NCI-H774 (cell line): Measurements from ENCODE around the gene PWP1.

Experiments used
- DNase-seq: peaks from one replicate; lab custom pipeline; 2025; lab: John Stamatoyannopoulos, UW

PWP1 gene

GRCh38 chr12:107685360-107686248, at the start of gene PWP1:
Gene PWP1 (plus strand): TSS chr12:107685799. CDS start chr12:107685900, 101 bp downstream.
- DNase-seq = peak; percentile 97

GRCh38 chr12:107641154-107641553, 44.4 kb upstream of the PWP1 start:
- no peak for DNase-seq

GRCh38 chr12:107642240-107642639, 43.4 kb upstream of the PWP1 start:
- DNase-seq = no peak

DNA sequence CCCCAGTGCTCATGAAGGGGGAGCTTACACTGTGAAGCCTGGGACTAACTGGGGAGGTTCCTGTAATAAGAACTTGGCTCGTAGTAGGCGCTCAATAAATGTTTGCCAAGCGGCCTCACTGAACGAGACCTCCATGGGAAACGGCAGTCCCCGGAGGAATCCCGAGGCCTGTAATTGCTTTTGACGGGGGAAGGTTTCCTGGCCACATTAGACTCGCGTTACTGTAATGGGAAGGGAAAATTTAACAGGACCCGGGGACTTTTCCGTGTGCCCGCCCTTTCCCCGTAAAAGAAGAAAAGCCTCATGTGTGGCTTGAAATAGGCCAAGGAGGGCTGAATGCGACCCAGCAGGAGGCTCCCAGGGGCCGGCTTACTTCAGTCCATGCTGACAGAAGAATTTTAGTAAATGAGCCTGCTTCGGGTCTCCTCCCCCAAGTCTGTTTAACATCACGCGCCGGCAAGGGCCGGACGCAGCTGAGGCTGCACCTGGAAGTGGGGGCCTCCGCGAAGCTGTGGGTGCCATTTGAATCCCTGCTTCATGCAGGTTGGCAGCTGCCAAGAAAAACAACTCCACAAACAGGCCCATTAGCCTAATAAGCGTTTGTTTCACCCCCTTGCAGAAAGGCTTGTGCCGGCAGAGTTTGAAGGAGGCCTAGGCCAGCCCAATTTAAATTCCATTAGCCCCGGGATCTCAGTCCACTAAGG, 39.8 kb upstream of the PWP1 start:
- DNase-seq = peak; percentile 69

- DNase-seq = peak; percentile 15
Observed at GRCh38 chr12:107646436-107646835, 39.2 kb upstream of the PWP1 start.

GRCh38 chr12:107649661-107650061, 35.9 kb upstream of the PWP1 start:
- no peak for DNase-seq

GRCh38 chr12:107650977-107651376, 34.6 kb upstream of the PWP1 start:
- DNase-seq = no peak

DNA sequence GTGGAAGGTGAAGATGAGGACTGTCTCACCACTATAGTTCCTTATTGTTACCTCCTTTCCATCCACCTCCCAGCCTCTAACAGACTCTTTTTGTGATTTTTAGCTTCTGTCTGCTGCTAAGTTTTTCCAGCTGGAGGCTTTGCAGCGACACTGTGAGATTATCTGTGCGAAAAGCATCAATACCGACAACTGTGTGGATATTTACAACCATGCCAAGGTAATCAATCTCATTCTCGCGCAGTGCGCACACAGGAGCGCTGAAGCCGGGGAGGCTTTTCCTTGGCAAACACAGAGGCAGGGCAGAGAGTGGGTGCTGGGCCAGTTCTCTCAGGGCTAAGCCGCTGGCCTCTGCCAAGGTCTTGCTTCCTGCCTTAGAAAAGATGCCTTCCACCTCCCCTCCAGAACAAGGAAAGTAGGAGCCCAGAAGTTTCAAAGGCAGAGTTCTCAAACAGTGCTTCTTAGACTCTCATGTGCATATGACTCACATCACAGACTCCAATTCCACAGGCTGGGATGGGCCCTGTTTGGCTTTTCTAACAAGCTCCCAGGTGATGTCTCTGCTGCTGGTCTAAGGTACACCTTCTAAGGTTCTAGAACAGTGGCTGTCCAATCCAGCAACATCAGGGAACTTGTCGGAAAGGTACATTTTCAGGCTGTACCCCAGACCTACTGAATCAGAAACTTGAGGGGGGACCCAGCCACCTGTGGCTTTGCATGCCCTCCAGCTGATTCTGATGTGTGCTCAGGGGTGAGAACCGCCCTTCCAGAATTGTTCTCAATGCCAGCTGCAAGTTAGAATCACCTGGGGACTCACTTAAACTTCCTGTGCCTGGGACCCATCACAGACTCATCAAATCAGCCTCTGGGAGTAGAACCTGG, 33.8 kb upstream of the PWP1 start:
- no peak for DNase-seq

DNA sequence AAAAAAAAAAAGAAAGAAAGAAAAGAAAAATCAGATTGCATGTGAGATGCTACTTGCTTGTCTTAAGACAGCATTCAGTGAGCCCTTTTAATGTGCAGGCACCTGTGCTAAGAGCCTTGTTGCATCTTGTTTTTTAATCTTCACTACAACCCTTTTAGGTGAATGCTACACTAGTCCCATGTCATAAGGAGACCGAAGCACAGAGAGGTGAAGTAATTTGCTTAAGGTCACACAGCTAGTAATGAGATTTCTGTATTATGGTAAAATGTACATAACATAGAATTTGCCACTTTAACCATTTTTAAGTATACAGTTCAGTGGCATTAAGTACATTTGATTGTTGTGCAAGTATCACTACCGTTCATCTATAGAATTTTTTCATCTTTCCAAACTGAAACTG, 32.1 kb upstream of the PWP1 start:
- no peak for DNase-seq

DNA sequence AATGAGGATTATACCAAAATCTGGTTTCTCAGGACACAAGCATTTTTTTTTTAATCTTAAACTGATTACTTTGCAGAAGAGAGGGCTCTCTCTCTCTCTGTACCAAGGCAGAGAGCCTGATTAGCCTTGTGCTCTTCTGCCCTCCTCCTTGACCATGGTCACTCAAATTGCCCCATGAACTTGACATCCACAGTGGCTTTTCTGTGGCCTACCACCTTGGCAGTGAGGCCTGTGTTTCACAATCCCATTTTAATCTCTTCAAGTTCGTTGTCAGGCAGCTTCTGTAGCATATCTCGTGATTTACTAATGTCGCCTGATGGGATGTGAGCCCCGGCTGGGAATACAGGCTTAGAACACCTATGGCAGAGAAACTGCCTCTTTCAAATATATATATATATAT, 30.7 kb upstream of the PWP1 start:
- DNase-seq = no peak

DNA sequence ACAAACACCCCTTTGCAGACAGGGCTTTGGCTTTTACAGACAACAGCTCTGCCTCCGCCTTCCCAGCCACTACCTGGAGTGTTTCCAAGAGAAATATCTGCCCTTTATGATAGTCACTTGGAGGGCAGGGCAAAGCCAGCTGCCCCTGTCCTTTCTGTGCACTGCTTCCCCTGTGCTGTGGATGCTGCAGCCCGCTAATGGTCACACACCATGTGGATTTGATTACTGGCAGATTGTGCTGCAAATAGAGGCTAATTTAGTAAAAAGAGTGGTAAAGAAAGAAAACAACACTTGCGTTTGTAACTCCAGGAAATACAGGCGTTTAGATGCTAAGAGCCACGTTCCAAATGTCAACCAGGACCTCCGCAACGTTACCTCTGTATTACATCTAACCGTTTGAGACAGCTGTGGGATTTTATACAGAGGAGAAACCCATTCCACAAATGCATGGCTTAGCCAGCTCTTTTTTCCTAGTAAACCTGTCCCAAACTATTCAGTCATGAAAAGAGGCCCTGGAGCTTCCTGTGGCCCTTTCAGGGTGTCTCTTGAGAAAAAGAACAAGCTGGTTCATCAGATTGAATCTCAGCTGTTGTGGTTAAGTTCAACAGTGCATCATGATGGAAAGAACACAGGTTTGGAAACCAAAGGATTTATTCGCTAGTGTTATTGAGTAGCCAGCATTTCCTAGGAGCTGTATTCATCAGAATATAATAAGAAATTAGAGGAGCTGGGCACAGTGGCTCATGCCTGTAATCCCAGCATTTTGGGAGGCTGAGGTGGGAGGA, 30.1 kb upstream of the PWP1 start:
- DNase-seq = no peak

- DNase-seq = no peak
Observed at GRCh38 chr12:107656302-107656701, 29.3 kb upstream of the PWP1 start.

DNA sequence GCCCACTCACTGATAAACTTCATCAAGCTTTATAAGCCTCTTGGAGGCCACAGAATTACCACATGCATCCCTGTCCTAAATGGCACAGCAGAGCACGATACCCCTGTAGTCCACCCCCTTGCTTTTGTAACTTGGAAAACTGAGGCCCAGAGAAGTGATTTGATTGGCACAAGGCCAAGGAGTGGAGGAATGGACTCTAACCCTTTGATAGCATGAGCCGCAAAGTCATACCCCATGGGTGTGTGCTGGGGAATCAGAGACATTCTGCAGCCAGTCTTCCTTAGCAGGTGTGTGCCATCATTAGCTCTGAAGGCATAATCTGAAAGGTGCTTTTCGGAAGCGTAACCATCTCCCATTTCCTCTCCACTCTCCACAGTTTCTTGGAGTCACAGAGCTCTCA, 28.5 kb upstream of the PWP1 start:
- no peak for DNase-seq

GRCh38 chr12:107657621-107658020, 28.0 kb upstream of the PWP1 start:
- no peak for DNase-seq

DNA sequence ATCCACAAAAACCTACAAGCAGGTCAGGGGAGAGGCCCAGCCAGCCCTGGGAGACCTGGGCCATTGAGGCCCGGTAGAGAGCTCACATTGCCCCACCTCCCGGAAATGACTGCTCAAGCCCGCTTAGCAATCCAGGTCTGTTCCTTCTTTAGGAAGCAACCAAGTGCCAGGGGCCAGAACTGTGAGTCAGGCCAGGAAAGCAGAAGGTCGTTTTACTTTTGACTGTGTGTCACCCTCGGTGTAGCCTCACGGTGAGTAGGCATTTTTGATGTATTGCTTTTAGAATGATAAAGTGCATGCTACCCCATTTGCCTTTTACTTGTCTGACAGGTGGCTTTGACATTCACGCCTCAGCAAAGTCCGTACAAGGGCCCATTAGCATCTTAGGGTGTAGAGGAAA, 25.4 kb upstream of the PWP1 start:
- DNase-seq = no peak

- no peak for DNase-seq
Observed at GRCh38 chr12:107660861-107661415, 24.7 kb upstream of the PWP1 start.

GRCh38 chr12:107661830-107662229, 23.8 kb upstream of the PWP1 start:
- DNase-seq = no peak

GRCh38 chr12:107662484-107662883, 23.1 kb upstream of the PWP1 start:
- no peak for DNase-seq

GRCh38 chr12:107663277-107663676, 22.3 kb upstream of the PWP1 start:
- no peak for DNase-seq

DNA sequence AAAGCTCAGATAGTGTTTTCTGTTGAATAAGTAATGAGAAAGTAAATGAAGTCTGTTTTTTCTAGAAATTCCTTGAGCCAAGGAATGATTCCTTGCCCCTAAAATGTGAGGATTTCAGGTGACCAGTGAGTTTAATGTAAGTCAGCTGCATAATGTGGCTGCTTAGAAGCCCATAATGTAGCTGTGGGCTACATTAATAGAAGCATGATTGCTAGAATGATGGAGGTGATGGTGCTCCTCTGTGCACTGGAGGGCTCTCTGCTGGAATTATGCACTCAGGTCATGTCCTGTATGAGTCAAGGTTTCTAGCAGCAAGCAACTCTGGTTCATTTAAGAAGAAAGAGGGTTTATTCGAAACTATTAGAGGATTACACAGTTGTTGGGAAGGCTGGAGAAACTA, 19.6 kb upstream of the PWP1 start:
- DNase-seq = no peak

DNA sequence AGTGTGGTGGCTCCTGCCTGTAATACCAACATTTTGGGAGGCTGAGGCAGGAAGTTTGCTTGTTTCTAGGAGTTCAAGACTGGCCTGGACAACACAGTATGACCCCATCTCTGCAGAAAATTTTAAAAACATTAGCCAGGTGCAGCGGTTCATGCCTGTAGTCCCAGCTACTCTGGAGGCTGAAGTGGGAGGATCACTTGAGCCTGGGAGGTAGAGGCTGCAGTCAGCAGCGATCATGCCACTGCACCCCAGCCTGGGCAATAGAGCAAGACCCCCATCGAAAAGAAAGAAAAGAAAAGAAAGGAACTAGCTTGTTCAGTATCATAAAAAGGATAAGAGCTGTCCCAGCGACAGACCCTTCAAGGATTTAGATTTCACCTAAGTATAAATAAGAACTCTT, 18.1 kb upstream of the PWP1 start:
- no peak for DNase-seq
